Measurements from ENCODE around the gene BBOF1.

DNA sequence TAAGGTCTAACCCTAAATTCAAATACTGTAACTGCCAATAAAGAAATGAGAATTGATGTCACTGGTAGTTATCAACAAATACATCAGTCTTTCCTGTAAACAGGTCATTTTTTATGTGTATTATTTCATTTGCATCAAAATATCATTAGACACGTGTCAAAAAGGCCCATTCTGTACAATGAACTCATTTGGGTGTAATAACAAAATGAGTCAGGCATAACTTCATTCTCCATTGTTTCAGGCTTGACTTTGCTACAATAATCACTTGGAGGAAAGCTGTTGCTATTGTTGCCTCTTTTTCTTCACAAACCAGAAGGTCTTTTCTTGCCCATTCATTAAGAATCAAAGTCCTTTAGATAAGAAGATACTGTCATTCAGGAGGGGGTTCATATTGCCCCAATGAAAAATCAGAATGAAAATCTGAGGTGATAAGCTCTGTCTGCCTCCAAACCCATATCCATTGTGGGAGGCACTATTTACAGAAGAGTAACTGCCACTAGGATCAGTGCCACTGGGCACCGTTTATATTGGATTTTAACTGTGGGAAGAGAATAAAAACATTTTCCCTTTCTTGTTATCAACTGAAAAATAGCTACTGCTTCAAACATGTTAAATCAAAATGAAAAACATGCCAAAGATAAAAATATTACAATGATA lies 10.2 kb upstream of the BBOF1 start:
- TF ChIP-seq BHLHE40 (IDR thresholded peaks at IDR 0.05; ENCODE audit: low read depth, low read length) (no peak), MAZ (IDR thresholded peaks at IDR 0.05; ENCODE audit: borderline replicate concordance, low read depth, low read length) (no peak), MAFK (IDR thresholded peaks at IDR 0.05; ENCODE audit: low read depth, low read length) (no peak), POLR2A (IDR thresholded peaks at IDR 0.05; ENCODE audit: low read depth, low read length) (no peak), FOS (IDR thresholded peaks at IDR 0.05; ENCODE audit: low read depth, low read length) (no peak), SMC3 (IDR thresholded peaks at IDR 0.05; ENCODE audit: low read depth, low read length) (no peak), RAD21 (IDR thresholded peaks at IDR 0.05; ENCODE audit: low read length) (no peak), CHD1 (IDR thresholded peaks at IDR 0.05; ENCODE audit: low read depth, low read length) (no peak), MXI1 (IDR thresholded peaks at IDR 0.05; ENCODE audit: borderline replicate concordance, low read depth, low read length) (no peak), RFX5 (IDR thresholded peaks at IDR 0.05; ENCODE audit: low read depth, low read length) (no peak), CEBPB (IDR thresholded peaks at IDR 0.05; ENCODE audit: low read depth, low read length) (no peak)
- TF ChIP-seq, protein P1, sequence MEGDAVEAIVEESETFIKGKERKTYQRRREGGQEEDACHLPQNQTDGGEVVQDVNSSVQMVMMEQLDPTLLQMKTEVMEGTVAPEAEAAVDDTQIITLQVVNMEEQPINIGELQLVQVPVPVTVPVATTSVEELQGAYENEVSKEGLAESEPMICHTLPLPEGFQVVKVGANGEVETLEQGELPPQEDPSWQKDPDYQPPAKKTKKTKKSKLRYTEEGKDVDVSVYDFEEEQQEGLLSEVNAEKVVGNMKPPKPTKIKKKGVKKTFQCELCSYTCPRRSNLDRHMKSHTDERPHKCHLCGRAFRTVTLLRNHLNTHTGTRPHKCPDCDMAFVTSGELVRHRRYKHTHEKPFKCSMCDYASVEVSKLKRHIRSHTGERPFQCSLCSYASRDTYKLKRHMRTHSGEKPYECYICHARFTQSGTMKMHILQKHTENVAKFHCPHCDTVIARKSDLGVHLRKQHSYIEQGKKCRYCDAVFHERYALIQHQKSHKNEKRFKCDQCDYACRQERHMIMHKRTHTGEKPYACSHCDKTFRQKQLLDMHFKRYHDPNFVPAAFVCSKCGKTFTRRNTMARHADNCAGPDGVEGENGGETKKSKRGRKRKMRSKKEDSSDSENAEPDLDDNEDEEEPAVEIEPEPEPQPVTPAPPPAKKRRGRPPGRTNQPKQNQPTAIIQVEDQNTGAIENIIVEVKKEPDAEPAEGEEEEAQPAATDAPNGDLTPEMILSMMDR (conservative IDR thresholded peaks at IDR 0.05; ENCODE audit: low read depth, low read length) = no peak
- TF ChIP-seq, protein P2, sequence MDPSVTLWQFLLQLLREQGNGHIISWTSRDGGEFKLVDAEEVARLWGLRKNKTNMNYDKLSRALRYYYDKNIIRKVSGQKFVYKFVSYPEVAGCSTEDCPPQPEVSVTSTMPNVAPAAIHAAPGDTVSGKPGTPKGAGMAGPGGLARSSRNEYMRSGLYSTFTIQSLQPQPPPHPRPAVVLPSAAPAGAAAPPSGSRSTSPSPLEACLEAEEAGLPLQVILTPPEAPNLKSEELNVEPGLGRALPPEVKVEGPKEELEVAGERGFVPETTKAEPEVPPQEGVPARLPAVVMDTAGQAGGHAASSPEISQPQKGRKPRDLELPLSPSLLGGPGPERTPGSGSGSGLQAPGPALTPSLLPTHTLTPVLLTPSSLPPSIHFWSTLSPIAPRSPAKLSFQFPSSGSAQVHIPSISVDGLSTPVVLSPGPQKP (IDR thresholded peaks at IDR 0.05; ENCODE audit: borderline replicate concordance, low read depth, low read length) = no peak
- TF ChIP-seq, protein P3, sequence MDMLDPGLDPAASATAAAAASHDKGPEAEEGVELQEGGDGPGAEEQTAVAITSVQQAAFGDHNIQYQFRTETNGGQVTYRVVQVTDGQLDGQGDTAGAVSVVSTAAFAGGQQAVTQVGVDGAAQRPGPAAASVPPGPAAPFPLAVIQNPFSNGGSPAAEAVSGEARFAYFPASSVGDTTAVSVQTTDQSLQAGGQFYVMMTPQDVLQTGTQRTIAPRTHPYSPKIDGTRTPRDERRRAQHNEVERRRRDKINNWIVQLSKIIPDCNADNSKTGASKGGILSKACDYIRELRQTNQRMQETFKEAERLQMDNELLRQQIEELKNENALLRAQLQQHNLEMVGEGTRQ (IDR thresholded peaks at IDR 0.05; ENCODE audit: low read depth, low read length) = no peak
